A549 (cell line): Measurements from ENCODE around the gene TOX2. TPM values are rescaled to one million over a fixed set of nuclear protein-coding genes. Genes with fewer than 3 reads are reported as not detected.

Source experiments
- ATAC-seq, 2 experiments: fragments of 200-7000 bp in 1 of 2; fragments of >200 bp in 1 of 2; cut with Nextera tagmentation in 1 of 2; cut with Tn5 transposase in 1 of 2; 3 replicates each; pipeline versions ENCODE4 v1.8.0 to v1.9.1; 2018 to 2020; ENCODE audit warnings: mild to moderate bottlenecking in 1 of 2, moderate library complexity in 1 of 2
- CTCF ChIA-PET: fragments of 300-600 bp; sonication (Branson Sonifier 250); formaldehyde crosslinking; extraction: SDS; loops from one replicate; lab custom pipeline; 2021; ENCODE audit warnings: antibody characterized with exemption, inconsistent platforms; lab: Yijun Ruan, JAX
- POLR2A ChIA-PET: fragments of 350-600 bp; formaldehyde crosslinking; extraction: SDS; loops from one replicate; lab custom pipeline; 2021; ENCODE audit warnings: antibody characterized with exemption, inconsistent platforms; lab: Yijun Ruan, JAX
- DNase-seq, 2 experiments: peaks; one replicate each; pipeline versions ENCODE4 v3.0.0 to v3.0.0-alpha.2; 2011 to 2016; ENCODE audit warnings: low read depth in 1 of 2, low spot score in 1 of 2
- FAIRE-seq: peaks from 2 replicates; lab custom pipeline; 2011; peaks lifted over from hg19 to GRCh38; lab: Jason Lieb, UNC
- H3K27ac ChIP-seq, 2 experiments: fragments of >200 bp; sonication (Bioruptor Twin); formaldehyde crosslinking; 3 replicates each; pipeline ENCODE4 v1.5.1; 2016 to 2017
- H3K4me1 ChIP-seq: fragments of >200 bp; sonication (Bioruptor Twin); formaldehyde crosslinking; 3 replicates; pipeline ENCODE4 v1.6.1; 2016
- H3K4me2 ChIP-seq: fragments of >200 bp; sonication (Bioruptor Twin); formaldehyde crosslinking; 3 replicates; pipeline ENCODE4 v1.6.1; 2016
- H3K4me3 ChIP-seq: fragments of >200 bp; sonication (Bioruptor Twin); formaldehyde crosslinking; 3 replicates; pipeline ENCODE4 v1.5.1; 2016
- H3K9me3 ChIP-seq: fragments of >200 bp; sonication (Bioruptor Twin); formaldehyde crosslinking; 3 replicates; pipeline ENCODE4 v1.6.1; 2016
- CBX8 ChIP-seq: fragments of 200-600 bp; sonication (generic); IDR thresholded peaks from 2 replicates; pipeline ENCODE4 v1.6.1; 2016
- E2F6 ChIP-seq: IDR thresholded peaks from 2 replicates; pipeline ENCODE4 v1.6.1; 2012; ENCODE audit warnings: low read depth, borderline replicate concordance
- EHF ChIP-seq: fragments of 250-450 bp; sonication (Bioruptor Pico); IDR thresholded peaks from 2 replicates; pipeline ENCODE4 v1.5.0; 2020; ENCODE audit warnings: mild to moderate bottlenecking
- ELK1 ChIP-seq: fragments of 150-350 bp; IDR thresholded peaks from 2 replicates; pipeline ENCODE4 v1.6.1; 2014; ENCODE audit warnings: low read depth, mild to moderate bottlenecking, low read length
- FOXS1 ChIP-seq: fragments of 250-450 bp; sonication (Bioruptor Pico); IDR thresholded peaks from 2 replicates; pipeline ENCODE4 v1.5.0; 2020; ENCODE audit warnings: mild to moderate bottlenecking, moderate library complexity
- HES2 ChIP-seq: fragments of >200 bp; sonication (Bioruptor Twin); formaldehyde crosslinking; IDR thresholded peaks from 2 replicates; pipeline ENCODE4 v1.6.1; 2016
- HMGXB4 ChIP-seq: fragments of 250-450 bp; sonication (Bioruptor Pico); IDR thresholded peaks from 2 replicates; pipeline ENCODE4 v1.5.0; 2021; ENCODE audit warnings: mild to moderate bottlenecking, moderate library complexity, borderline replicate concordance
- HOXA7 ChIP-seq: fragments of 250-450 bp; sonication (Bioruptor Pico); IDR thresholded peaks from 2 replicates; pipeline ENCODE4 v1.5.0; 2020; ENCODE audit warnings: mild to moderate bottlenecking, moderate library complexity
- JUN ChIP-seq, 2 experiments: fragments of >200 bp; sonication (Bioruptor Twin); formaldehyde crosslinking; IDR thresholded peaks; 2 replicates in 1 of 2; 3 replicates in 1 of 2; pipeline ENCODE4 v1.6.1; 2016 to 2017
- KDM1A ChIP-seq: fragments of 200-600 bp; sonication (generic); IDR thresholded peaks from 2 replicates; pipeline ENCODE4 v1.6.1; 2016; ENCODE audit warnings: low read depth, mild to moderate bottlenecking
- MAZ ChIP-seq: fragments of 150-350 bp; IDR thresholded peaks from 2 replicates; pipeline ENCODE4 v1.6.1; 2014; ENCODE audit warnings: antibody characterized with exemption, low read depth, low read length, borderline replicate concordance
- NR3C1 ChIP-seq: fragments of >200 bp; sonication (Bioruptor Twin); formaldehyde crosslinking; IDR thresholded peaks from 3 replicates; pipeline ENCODE4 v1.6.1; 2017
- RARB ChIP-seq: fragments of 250-450 bp; sonication (Bioruptor Pico); IDR thresholded peaks from 2 replicates; pipeline ENCODE4 v1.8.0; 2021; ENCODE audit warnings: mild to moderate bottlenecking, moderate library complexity
- RCOR1 ChIP-seq: fragments of 150-350 bp; IDR thresholded peaks from 2 replicates; pipeline ENCODE4 v1.6.1; 2014; ENCODE audit warnings: antibody characterized with exemption, low read length, low read depth
- RNF2 ChIP-seq: fragments of 200-600 bp; sonication (generic); IDR thresholded peaks from 2 replicates; pipeline ENCODE4 v1.6.1; 2016; ENCODE audit warnings: low read depth, mild to moderate bottlenecking, antibody characterized with exemption, moderate library complexity, borderline replicate concordance
- ZSCAN20 ChIP-seq: fragments of 250-450 bp; sonication (Bioruptor Pico); IDR thresholded peaks from 2 replicates; pipeline ENCODE4 v1.8.0; 2022; ENCODE audit warnings: mild to moderate bottlenecking, moderate library complexity
- WGBS: methylation state at CpG from one replicate; pipeline ENCODE4 v1.1.6; 2017; ENCODE audit errors: missing lambda C conversion rate; 5-methylcytosine and 5-hydroxymethylcytosine counted together
- polyA plus RNA-seq, 4 experiments: library from polyadenylated mRNA; depleted of rRNA in 3 of 4; stranded (reverse); fragments of >200 nt; fragmentation: RNase III in 1 of 4; extraction: RNeasy Plus Mini Kit Qiagen cat#74134 plus additional on column Dnase treatment in 1 of 4; gene quantifications; 2 replicates in 3 of 4; 3 replicates in 1 of 4; pipeline ENCODE4 v1.2.3, GENCODE V29; 2011 to 2017

TOX2 gene
- polyA plus RNA-seq, 2 of the 4 experiments (the other 2 are of a cell fraction): 2.5 to 5.3 TPM

GRCh38 chr20:43949248-43949647 is 34.6 kb downstream of the TOX2 start:
- Histone ChIP-seq H3K27ac (peak overlapping the region in 1 of 2 experiments; percentile 64; a peak in 3 of 6 replicates), H3K4me3 (no peak overlapping the region), H3K9me3 (no peaks in the 10 kb centered on the region), H3K4me1 (peaks cover 17% of the 10 kb centered on the region), H3K4me2 (no peak overlapping the region)
- ChIA-PET POLR2A (no interaction called here), CTCF (no interaction called here)
- DNase-seq (no peak), ATAC-seq (no peak), FAIRE-seq (no peak)
- 95% methylated on average over 6 of the region's 6 CpGs for WGBS
- TF ChIP-seq HES2 (no peak), MAZ (no peak), FOXS1 (CRISPR knock-in tag) (no peak), RNF2 (no peak), JUN (IDR thresholded peaks at IDR 0.05) (no peak), ELK1 (no peak), HOXA7 (CRISPR knock-in tag) (no peak), HMGXB4 (CRISPR knock-in tag) (no peak), CBX8 (no peak), RCOR1 (no peak), NR3C1 (no peak), E2F6 (no peak), KDM1A (no peak), ZSCAN20 (no peak), EHF (no peak)

- CTCF ChIA-PET: no interaction called here
- 90% methylated on average over 18 of the region's 18 CpGs for WGBS
Observed at GRCh38 chr20:43949741-43950618, 35.3 kb downstream of the TOX2 start.

More at GRCh38 chr20:43949741-43950618, 35.3 kb downstream of the TOX2 start:
- DNase-seq (no peak), FAIRE-seq (no peak)
- Histone ChIP-seq H3K4me2 (no peak overlapping the region), H3K9me3 (no peaks in the 10 kb centered on the region), H3K27ac (peak overlapping the region in 1 of 2 experiments; percentile 64; a peak in 3 of 6 replicates), H3K4me3 (no peak overlapping the region), H3K4me1 (peaks cover 21% of the 10 kb centered on the region)
- POLR2A ChIA-PET: no interaction called here
- TF ChIP-seq HOXA7 (CRISPR knock-in tag) (no peak), ELK1 (no peak), KDM1A (no peak), RARB (CRISPR knock-in tag) (no peak)
- TF ChIP-seq, all 56 proteins: peak for 0
- ATAC-seq: no peak
